ENCODE results near the gene TAL1. TPM values are rescaled to one million over a fixed set of nuclear protein-coding genes. Genes with fewer than 3 reads are reported as not detected.

TAL1 gene
- total RNA-seq, 1 donor from 2014 or later, result 0.69 TPM

DNA sequence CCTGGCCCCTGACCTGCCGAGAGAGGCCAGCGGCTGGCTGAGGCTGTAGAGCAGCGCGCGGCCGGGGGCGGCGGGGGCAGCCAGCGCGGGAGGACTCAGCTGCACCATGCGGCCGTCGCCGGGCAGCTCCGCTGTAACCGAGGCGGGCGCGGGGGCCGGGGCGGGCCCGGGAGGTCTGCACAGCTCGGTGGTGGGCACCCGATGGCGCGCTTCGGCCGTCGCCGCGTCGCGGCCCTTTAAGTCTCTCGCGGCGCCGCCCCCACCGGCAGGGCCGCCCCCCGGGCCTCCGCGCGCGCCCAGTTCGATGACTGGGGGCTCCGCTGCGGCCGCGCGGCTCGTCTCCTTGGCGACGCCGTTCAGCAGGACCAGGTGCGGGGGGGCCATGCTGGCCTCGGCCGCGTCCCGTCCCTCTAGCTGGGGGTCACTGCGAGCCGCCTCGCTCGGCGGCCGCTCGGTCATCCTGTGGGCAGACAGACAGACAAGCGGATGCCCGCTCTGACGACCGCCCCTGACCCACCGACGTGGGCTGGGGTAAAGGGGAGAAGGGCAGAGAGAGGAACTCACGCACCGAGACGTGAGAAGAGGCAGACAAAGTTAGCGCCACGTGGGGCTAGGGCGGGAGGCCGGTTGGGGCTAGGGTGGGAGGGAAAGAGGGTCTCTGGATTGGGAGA, 6.5 kb downstream of the TAL1 start:
- no peak for TF ChIP-seq CTCF (conservative IDR thresholded peaks at IDR 0.05; ENCODE audit: low read depth, low read length)
- DNase-seq (ENCODE audit: low read depth), result no peak
- H3K4me3 ChIP-seq (ENCODE audit: low read depth, low read length), result peak overlapping the region; percentile 23

DNA sequence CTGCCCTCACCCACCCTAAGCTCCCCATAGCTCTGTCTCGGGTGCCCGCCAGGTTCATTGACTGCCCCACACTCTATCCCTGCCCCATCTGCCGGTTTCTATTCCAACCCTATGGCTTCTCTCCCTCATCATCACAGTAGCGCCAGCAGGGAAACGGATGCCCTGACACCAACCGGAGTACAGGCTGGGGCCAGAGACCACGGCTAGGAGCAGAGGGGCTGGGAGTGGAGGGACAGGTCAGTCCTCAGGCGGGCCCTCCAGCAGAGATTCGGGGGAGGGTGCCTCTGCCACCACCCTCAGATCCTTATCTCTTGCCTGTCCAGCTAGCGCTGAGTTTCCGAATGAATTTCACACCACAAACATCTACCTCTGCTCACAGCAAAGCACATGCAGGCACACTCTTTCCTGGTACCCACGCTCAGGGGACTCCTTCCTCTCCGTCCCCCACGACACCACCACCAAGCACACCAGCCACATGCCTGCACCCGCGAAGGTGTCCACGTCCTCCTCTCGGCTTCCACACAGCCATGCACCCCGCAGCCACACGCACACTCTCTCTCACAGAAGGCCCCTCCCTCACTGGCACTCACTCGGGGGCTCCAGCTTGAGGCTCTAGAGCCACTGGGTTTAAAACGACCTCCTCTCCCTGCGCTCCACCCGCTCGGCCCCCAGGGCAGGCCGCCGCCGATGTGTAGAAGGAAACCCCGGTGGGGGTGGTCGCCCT, 7.2 kb downstream of the TAL1 start:
- no peak for TF ChIP-seq CTCF (conservative IDR thresholded peaks at IDR 0.05; ENCODE audit: low read depth, low read length)
- DNase-seq (ENCODE audit: low read depth), result no peak
- H3K4me3 ChIP-seq (ENCODE audit: low read depth, low read length), result peak overlapping the region; percentile 16

DNA sequence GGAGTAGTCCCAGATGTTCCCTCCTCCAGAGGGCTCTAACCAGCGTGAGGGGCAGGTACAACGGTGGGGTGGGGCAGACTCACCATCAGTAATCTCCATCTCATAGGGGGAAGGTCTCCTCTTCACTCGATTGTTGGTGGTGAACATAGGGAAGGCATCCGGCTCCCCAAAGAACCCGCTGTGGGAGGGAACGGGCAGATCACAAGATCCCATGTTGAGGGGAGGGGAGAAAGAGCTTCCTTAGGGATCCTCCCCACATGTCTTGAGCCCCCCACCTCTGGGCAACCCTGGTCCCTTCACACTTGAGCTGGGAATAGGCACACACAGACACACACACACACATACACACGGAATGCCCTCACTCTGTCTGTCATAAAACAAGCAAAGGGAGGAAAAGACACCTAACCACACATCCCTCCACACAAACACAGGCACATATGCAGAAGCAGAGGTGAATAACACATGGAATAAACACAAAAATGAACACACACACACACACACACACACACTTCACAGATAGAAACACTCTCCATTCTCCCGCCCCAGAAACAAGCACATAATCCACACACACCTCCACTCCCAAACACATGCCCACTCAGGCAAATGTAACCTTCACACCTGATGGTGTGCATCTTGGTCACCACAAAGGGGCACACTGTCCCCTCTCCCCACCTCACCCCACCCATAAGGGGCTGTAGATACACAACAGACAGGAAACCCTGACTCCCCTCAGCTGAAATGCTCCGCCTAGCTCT, 7.9 kb downstream of the TAL1 start:
- no peak for TF ChIP-seq CTCF (conservative IDR thresholded peaks at IDR 0.05; ENCODE audit: low read depth, low read length)
- H3K4me3 ChIP-seq (ENCODE audit: low read depth, low read length), result no peak overlapping the region
- DNase-seq (ENCODE audit: low read depth), result no peak

- DNase-seq (ENCODE audit: low read depth), result no peak
- no peak overlapping the region for H3K4me3 ChIP-seq (ENCODE audit: low read depth, low read length)
- no peak for TF ChIP-seq CTCF (conservative IDR thresholded peaks at IDR 0.05; ENCODE audit: low read depth, low read length)
Observed at GRCh38 chr1:47223174-47223920, 8.7 kb downstream of the TAL1 start.

DNA sequence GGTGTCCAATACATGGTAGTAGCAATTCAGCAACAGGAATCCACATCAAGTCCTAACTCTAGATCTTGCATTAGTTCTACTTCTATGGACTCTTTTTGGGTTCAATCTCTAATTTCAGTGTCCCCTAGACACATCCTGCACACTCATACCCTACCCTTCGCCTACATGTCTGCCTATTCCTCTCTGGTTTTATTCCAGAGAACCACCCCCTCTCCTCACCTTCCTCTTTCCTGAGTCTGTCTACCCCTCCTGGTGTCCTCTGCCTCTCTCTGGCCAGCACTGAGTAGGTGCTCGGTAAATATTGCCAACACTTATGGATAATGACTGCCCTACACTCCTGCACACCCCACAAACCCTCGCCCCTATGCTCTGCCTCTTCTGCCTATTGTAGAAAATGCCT, 9.5 kb downstream of the TAL1 start:
- no peak for DNase-seq (ENCODE audit: low read depth)
- H3K4me3 ChIP-seq (ENCODE audit: low read depth, low read length), result no peak overlapping the region
- no peak for TF ChIP-seq CTCF (conservative IDR thresholded peaks at IDR 0.05; ENCODE audit: low read depth, low read length)

DNA sequence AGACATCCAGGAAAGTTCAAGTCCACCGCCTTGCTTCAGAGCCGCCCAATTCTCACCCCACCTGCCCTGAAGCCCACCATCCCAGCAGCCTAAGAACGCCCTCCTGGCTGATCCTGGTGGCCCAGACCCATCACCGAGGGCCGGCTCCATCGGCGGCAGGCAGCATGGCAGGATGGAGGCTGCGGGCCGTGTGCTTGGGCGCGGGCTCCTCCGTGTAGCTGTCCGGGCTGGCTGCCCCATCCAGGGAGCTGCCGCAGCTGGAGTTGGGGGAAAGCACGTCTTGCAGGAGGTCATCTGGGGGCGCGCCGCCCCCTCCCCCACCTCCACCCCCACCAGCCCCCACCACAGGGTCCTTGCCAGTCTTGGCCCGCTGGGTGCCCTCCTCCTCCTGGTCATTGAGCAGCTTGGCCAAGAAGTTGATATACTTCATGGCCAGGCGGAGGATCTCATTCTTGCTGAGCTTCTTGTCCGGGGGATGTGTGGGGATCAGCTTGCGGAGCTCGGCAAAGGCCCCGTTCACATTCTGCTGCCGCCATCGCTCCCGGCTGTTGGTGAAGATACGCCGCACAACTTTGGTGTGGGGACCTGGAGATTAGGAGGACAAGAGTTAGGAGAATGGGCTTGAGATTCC, 12.3 kb downstream of the TAL1 start:
- H3K4me3 ChIP-seq (ENCODE audit: low read depth, low read length), result no peak overlapping the region
- no peak for TF ChIP-seq CTCF (conservative IDR thresholded peaks at IDR 0.05; ENCODE audit: low read depth, low read length)
- DNase-seq (ENCODE audit: low read depth), result no peak

Measured in epithelial cell of proximal tubule (primary cell).